Renal cortical epithelial cell (primary cell): ENCODE data around the gene CD300LF. TPM values are rescaled to one million over a fixed set of nuclear protein-coding genes. Genes with fewer than 3 reads are reported as not detected.

Source experiments
- DNase-seq: peaks from one replicate; pipeline ENCODE4 v3.0.0-alpha.2; 2011; ENCODE audit warnings: low read depth
- total RNA-seq: library from RNA; depleted of rRNA; stranded (reverse); fragments of >200 nt; gene quantifications from 2 replicates; pipeline ENCODE4 v1.2.3, GENCODE V29; 2014

CD300LF gene
- total RNA-seq, 1 donor from 2014 or later: not detected

GRCh38 chr17:74745548-74746177, 32.9 kb upstream of the CD300LF start:
- no peak for DNase-seq

- DNase-seq: peak; percentile 48
Observed at GRCh38 chr17:74744714-74745547, 32.2 kb upstream of the CD300LF start.

- DNase-seq: no peak
Observed at GRCh38 chr17:74744349-74744713, 31.6 kb upstream of the CD300LF start.

- no peak for DNase-seq
Observed at GRCh38 chr17:74743755-74744154, 31.0 kb upstream of the CD300LF start.

- no peak for DNase-seq
Observed at GRCh38 chr17:74742978-74743545, 30.3 kb upstream of the CD300LF start.

GRCh38 chr17:74742153-74742515, 29.4 kb upstream of the CD300LF start:
- DNase-seq: no peak

GRCh38 chr17:74740641-74741387, 28.1 kb upstream of the CD300LF start:
- DNase-seq: no peak

GRCh38 chr17:74740173-74740572, 27.4 kb upstream of the CD300LF start:
- DNase-seq: no peak

- no peak for DNase-seq
Observed at GRCh38 chr17:74739227-74739831, 26.6 kb upstream of the CD300LF start.

- DNase-seq: no peak
Observed at GRCh38 chr17:74738051-74738996, 25.6 kb upstream of the CD300LF start.

- DNase-seq: no peak
Observed at GRCh38 chr17:74737299-74738050, 24.8 kb upstream of the CD300LF start.

- DNase-seq: no peak
Observed at GRCh38 chr17:74736513-74737298, 24.0 kb upstream of the CD300LF start, which contains the start of gene RAB37. Gene RAB37, plus strand, starts transcription at chr17:74737256. Its CDS starts 17 bp downstream, at chr17:74737273.

GRCh38 chr17:74734256-74734655, 21.5 kb upstream of the CD300LF start:
- DNase-seq: no peak

- DNase-seq: no peak
Observed at GRCh38 chr17:74733365-74734122, 20.8 kb upstream of the CD300LF start.

- DNase-seq: no peak
Observed at GRCh38 chr17:74732042-74732867, 19.5 kb upstream of the CD300LF start.

- no peak for DNase-seq
Observed at GRCh38 chr17:74731347-74731605, 18.6 kb upstream of the CD300LF start.

- no peak for DNase-seq
Observed at GRCh38 chr17:74730491-74731346, 18.0 kb upstream of the CD300LF start.
